HL-60 (cell line): ENCODE data around the gene RHEX.

ENCODE experiments used
- DNase-seq, 2 experiments: peaks; one replicate each; pipeline ENCODE4 v3.0.0-alpha.2; 2010 to 2020; ENCODE audit warnings: low read depth in 1 of 2, low spot score in 1 of 2
- H3K27ac ChIP-seq: fragments of 250-450 bp; sonication (Bioruptor Pico); replicated peaks from 2 replicates; pipeline ENCODE4 v1.5.1; 2020; ENCODE audit warnings: mild to moderate bottlenecking, moderate library complexity
- H3K27me3 ChIP-seq: fragments of 250-450 bp; sonication (Bioruptor Pico); 2 replicates; pipeline ENCODE4 v1.5.1; 2021; ENCODE audit warnings: mild to moderate bottlenecking, moderate library complexity; ENCODE audit not compliant: insufficient read depth, poor library complexity, severe bottlenecking
- H3K4me3 ChIP-seq: replicated peaks from 2 replicates; pipeline ENCODE4 v1.5.1; 2011; ENCODE audit warnings: mild to moderate bottlenecking, control low read depth, low read length; ENCODE audit not compliant: insufficient read depth
- GABPA ChIP-seq: IDR thresholded peaks from 2 replicates; pipeline ENCODE4 v1.6.1; 2012; ENCODE audit warnings: low read depth
- POLR2AphosphoS5 ChIP-seq: IDR thresholded peaks from 2 replicates; pipeline ENCODE4 v1.6.1; 2012; ENCODE audit warnings: low read depth
- SPI1 ChIP-seq: IDR thresholded peaks from 2 replicates; pipeline ENCODE4 v1.6.1; 2012; ENCODE audit warnings: low read depth, mild to moderate bottlenecking, borderline replicate concordance
- TF ChIP-seq, protein P1 (sequence below): IDR thresholded peaks from 2 replicates; pipeline ENCODE4 v1.6.1; 2012; ENCODE audit warnings: low read depth; ENCODE audit not compliant: insufficient replicate concordance
- TF ChIP-seq, protein P2 (sequence below): IDR thresholded peaks from one replicate; pipeline ENCODE4 v1.5.1; 2011; ENCODE audit warnings: low read length, control low read depth, inconsistent platforms; ENCODE audit not compliant: insufficient read depth

Gene RHEX

GRCh38 chr1:206116873-206117150 is 63.8 kb downstream of the RHEX start:
- H3K27ac ChIP-seq = no peak overlapping the region
- peaks cover 19% of the 10 kb centered on the region for H3K27me3 ChIP-seq
- no peak for TF ChIP-seq SPI1
- no peak for TF ChIP-seq GABPA
- DNase-seq = no peak
- no peak overlapping the region for H3K4me3 ChIP-seq

DNA sequence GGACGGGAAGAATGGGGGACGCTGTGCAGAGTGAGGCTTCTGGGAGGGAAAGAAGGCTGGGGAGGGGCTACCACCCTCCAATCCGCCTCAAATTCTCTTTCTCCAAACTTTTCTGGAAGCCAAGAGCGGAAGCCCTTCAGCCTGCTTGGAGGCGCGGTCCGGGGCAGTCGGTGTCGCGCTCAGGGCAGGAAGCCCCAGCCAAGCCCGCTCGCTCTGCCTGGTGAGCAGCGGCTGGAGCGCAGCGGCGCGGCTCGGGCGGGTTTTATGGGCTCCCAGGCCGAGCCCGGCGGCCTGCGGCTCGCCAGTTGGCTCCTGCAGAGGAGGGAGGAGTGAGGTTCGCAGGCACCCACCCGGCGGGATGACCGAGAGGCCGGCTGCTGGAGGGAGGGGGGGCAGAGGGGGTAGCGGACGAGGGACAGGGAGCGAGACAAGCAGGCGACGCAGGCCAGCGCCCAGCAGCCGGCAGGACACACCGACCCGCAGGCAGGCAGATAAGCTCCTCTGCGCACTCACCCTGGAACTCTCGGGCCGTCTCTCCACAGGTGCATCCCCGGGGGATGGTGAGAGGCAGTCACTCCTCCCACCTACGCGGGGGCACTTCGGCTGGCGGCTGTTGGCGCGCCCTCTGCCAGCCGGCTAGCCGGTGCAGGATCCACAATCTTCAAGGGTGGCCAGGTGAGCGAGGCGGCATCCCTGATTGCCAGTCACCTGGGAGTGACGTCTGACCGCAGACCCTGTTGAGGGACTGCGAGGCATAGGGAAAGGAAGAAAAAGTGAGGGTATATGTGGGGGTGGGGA is 64.4 kb downstream of the RHEX start, which contains the start of gene AVPR1B:
Gene AVPR1B, minus strand, starts transcription at position 238 of the 798 bp plus-strand sequence. CDS start 498 bp downstream, outside the sequence.
- Histone ChIP-seq H3K27me3 (peaks cover 19% of the 10 kb centered on the region), H3K27ac (no peak within 1 kb of the TSS), H3K4me3 (peak within 1 kb of the TSS; percentile 41)
- TF ChIP-seq, protein P1, sequence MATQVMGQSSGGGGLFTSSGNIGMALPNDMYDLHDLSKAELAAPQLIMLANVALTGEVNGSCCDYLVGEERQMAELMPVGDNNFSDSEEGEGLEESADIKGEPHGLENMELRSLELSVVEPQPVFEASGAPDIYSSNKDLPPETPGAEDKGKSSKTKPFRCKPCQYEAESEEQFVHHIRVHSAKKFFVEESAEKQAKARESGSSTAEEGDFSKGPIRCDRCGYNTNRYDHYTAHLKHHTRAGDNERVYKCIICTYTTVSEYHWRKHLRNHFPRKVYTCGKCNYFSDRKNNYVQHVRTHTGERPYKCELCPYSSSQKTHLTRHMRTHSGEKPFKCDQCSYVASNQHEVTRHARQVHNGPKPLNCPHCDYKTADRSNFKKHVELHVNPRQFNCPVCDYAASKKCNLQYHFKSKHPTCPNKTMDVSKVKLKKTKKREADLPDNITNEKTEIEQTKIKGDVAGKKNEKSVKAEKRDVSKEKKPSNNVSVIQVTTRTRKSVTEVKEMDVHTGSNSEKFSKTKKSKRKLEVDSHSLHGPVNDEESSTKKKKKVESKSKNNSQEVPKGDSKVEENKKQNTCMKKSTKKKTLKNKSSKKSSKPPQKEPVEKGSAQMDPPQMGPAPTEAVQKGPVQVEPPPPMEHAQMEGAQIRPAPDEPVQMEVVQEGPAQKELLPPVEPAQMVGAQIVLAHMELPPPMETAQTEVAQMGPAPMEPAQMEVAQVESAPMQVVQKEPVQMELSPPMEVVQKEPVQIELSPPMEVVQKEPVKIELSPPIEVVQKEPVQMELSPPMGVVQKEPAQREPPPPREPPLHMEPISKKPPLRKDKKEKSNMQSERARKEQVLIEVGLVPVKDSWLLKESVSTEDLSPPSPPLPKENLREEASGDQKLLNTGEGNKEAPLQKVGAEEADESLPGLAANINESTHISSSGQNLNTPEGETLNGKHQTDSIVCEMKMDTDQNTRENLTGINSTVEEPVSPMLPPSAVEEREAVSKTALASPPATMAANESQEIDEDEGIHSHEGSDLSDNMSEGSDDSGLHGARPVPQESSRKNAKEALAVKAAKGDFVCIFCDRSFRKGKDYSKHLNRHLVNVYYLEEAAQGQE = no peak
- TF ChIP-seq, protein P2, sequence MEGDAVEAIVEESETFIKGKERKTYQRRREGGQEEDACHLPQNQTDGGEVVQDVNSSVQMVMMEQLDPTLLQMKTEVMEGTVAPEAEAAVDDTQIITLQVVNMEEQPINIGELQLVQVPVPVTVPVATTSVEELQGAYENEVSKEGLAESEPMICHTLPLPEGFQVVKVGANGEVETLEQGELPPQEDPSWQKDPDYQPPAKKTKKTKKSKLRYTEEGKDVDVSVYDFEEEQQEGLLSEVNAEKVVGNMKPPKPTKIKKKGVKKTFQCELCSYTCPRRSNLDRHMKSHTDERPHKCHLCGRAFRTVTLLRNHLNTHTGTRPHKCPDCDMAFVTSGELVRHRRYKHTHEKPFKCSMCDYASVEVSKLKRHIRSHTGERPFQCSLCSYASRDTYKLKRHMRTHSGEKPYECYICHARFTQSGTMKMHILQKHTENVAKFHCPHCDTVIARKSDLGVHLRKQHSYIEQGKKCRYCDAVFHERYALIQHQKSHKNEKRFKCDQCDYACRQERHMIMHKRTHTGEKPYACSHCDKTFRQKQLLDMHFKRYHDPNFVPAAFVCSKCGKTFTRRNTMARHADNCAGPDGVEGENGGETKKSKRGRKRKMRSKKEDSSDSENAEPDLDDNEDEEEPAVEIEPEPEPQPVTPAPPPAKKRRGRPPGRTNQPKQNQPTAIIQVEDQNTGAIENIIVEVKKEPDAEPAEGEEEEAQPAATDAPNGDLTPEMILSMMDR = no peak
- TF ChIP-seq POLR2AphosphoS5 = no peak
- no peak for TF ChIP-seq SPI1
- TF ChIP-seq GABPA = no peak
- DNase-seq = peak in 1 of 2 experiments; percentile 20

DNA sequence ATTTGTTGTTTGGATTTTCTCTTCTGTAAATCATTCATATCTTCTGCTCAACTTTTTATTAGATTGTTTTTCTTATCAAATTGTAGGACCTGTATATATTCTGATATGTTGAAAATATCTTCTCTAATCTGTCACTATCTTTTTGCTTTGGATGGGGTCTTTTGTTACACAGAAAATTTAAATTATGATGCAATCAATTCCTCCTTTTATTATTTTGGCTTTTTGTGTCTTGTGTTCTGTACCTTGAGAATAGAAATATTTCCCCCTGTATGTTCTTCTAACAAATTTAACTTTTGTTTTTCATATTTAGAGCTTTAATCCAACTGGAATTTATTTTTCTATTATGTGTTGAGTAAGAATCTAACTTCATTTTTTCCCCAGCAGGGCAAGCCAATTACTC is 67.4 kb downstream of the RHEX start:
- no peak for DNase-seq
- no peak overlapping the region for H3K4me3 ChIP-seq
- no peak overlapping the region for H3K27ac ChIP-seq
- H3K27me3 ChIP-seq = peaks cover 19% of the 10 kb centered on the region
- TF ChIP-seq GABPA (no peak), SPI1 (no peak), POLR2AphosphoS5 (no peak)
- TF ChIP-seq, protein P1 = no peak
- TF ChIP-seq, protein P2 = no peak

DNA sequence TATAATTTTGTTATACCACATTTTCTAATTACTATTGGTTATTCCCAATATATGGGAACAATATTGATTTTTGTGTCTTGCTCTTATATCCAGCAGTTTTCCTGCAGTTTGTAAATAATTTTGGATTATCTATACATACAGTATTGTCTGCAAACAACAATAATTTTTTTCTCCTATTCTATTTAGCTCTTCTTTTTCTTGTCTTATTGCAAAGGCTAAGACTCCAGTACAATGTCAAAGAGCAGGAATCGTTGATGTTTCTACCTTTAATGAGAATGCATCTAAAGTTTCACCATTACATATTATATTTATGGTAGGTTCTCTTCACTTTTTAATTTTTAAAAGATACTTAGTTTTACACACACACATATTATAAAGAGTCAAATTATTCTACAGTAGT is 68.3 kb downstream of the RHEX start:
- no peak for DNase-seq
- no peak overlapping the region for H3K4me3 ChIP-seq
- TF ChIP-seq, protein P1 = no peak
- TF ChIP-seq GABPA = no peak
- TF ChIP-seq POLR2AphosphoS5 = no peak
- no peak for TF ChIP-seq SPI1
- TF ChIP-seq, protein P2 = no peak
- peaks cover 19% of the 10 kb centered on the region for H3K27me3 ChIP-seq
- no peak overlapping the region for H3K27ac ChIP-seq
